Calu3 (cell line): Measurements from ENCODE around the gene NELFB. TPM values are rescaled to one million over a fixed set of nuclear protein-coding genes. Genes with fewer than 3 reads are reported as not detected.

Source experiments
- Bru-seq: library from RNA; stranded (reverse); fragments of 400-500 nt; gene quantifications from one replicate; lab custom pipeline; 2021; lab: Mats Ljungman, UMichigan
- BruChase-seq, 2 experiments: library from RNA; stranded (reverse); fragments of 400-500 nt; gene quantifications; one replicate each; lab custom pipeline; 2021; lab: Mats Ljungman, UMichigan
- BruUV-seq: library from RNA; stranded (reverse); fragments of 400-500 nt; replicated peaks from 2 replicates; lab custom pipeline; 2021; lab: Mats Ljungman, UMichigan
- CTCF ChIA-PET: fragments of 300-600 bp; sonication (Branson Sonifier 250); formaldehyde crosslinking; loops from one replicate; lab custom pipeline; 2022; ENCODE audit warnings: antibody characterized with exemption; lab: Charles Lee
- DNase-seq: peaks from one replicate; pipeline ENCODE4 v3.0.0; 2022
- H3K27ac Mint-ChIP-seq: one replicate; pipeline ENCODE4 v1.8.0; 2022; ENCODE audit warnings: mixed read lengths; ENCODE audit not compliant: unreplicated experiment
- H3K27me3 Mint-ChIP-seq: one replicate; pipeline ENCODE4 v1.8.0; 2022; ENCODE audit warnings: mixed read lengths; ENCODE audit not compliant: unreplicated experiment
- H3K36me3 Mint-ChIP-seq: one replicate; pipeline ENCODE4 v1.8.0; 2022; ENCODE audit warnings: mild to moderate bottlenecking, moderate library complexity, mixed read lengths; ENCODE audit not compliant: insufficient read depth, unreplicated experiment
- H3K4me1 Mint-ChIP-seq: one replicate; pipeline ENCODE4 v1.8.0; 2022; ENCODE audit warnings: mild to moderate bottlenecking, low read depth, mixed read lengths; ENCODE audit not compliant: unreplicated experiment
- H3K4me3 Mint-ChIP-seq: one replicate; pipeline ENCODE4 v1.8.0; 2022; ENCODE audit warnings: mild to moderate bottlenecking, low read depth, moderate library complexity, mixed read lengths; ENCODE audit not compliant: unreplicated experiment
- H3K9me3 Mint-ChIP-seq: one replicate; pipeline ENCODE4 v1.8.0; 2022; ENCODE audit warnings: low read depth, mixed read lengths; ENCODE audit not compliant: unreplicated experiment
- CTCF ChIP-seq: fragments of 200-600 bp; IDR thresholded peaks from one replicate; pipeline ENCODE4 v1.8.0; 2022; ENCODE audit warnings: antibody characterized with exemption; ENCODE audit not compliant: unreplicated experiment
- intact Hi-C: fragments of 100-400 bp; cut with micrococcal nuclease; formaldehyde crosslinking; loops from one replicate; pipeline ENCODE4 v1.10.0; 2022; ENCODE audit not compliant: unreplicated experiment
- long read RNA-seq: library from polyadenylated mRNA; stranded (forward); transcript quantifications from one replicate; pipeline ENCODE4 v2.0.0, GENCODE V29; 2022
- total RNA-seq: library from RNA; stranded (reverse); gene quantifications from 2 replicates; pipeline ENCODE4 v1.2.3, GENCODE V29; 2022

NELFB gene
- 41.8 and 43.5 TPM in 2 replicates for total RNA-seq
- Bru-seq, nascent RNA: percentile 57 among the genes with signal in this experiment
- percentile 77 among the genes with signal in this experiment for BruChase-seq, experiment 1, labeled RNA remaining after a 6-hour chase
- percentile 76 among the genes with signal in this experiment for BruChase-seq, experiment 2, labeled RNA remaining after a 2-hour chase
- long read RNA-seq, transcript NELFB-201 (13 exons, 2,698 nt): major isoform, 8 of 17 reads
- long read RNA-seq, partial matches to known transcripts: 1 of 17 reads
- long read RNA-seq, other reads (novel, unspliced or antisense): 8 of 17 reads

GRCh38 chr9:137254624-137255447 is at the start of gene NELFB:
Gene NELFB, plus strand, starts transcription at chr9:137255327.
- intact Hi-C loops: no loop called here
- TF ChIP-seq CTCF: no peak

GRCh38 chr9:137206602-137207001 is 48.5 kb upstream of the NELFB start:
- Mint-ChIP-seq H3K4me3 (peak overlapping the region; percentile 92), H3K9me3 (no peaks in the 10 kb centered on the region), H3K27ac (peak overlapping the region; percentile 84), H3K4me1 (peaks cover 17% of the 10 kb centered on the region), H3K27me3 (no peaks in the 10 kb centered on the region), H3K36me3 (peaks cover 45% of the 10 kb centered on the region)
- no peak for DNase-seq
- CTCF ChIA-PET: no interaction called here
- intact Hi-C loops: no loop called here
- TF ChIP-seq CTCF: no peak
- no TSS peak for BruUV-seq

More at GRCh38 chr9:137254624-137255447, at the start of gene NELFB:
- no peaks in the 10 kb centered on the region for H3K27me3 Mint-ChIP-seq
- H3K27ac Mint-ChIP-seq: peak within 1 kb of the TSS; percentile 66
- H3K36me3 Mint-ChIP-seq: peaks cover 43% of the 10 kb centered on the region
- no peaks in the 10 kb centered on the region for H3K9me3 Mint-ChIP-seq
- H3K4me1 Mint-ChIP-seq: no peaks in the 10 kb centered on the region
- CTCF ChIA-PET: interaction anchor here (0.7 to 1.2 kb wide), 4 partner anchors 13 to 32 kb away, joined by 3 to 4 read pairs (median 3); no protein-coding TSS in a partner anchor
- no TSS peak for BruUV-seq
- DNase-seq: peak; percentile 95
- peak within 1 kb of the TSS; percentile 80 for H3K4me3 Mint-ChIP-seq

DNA sequence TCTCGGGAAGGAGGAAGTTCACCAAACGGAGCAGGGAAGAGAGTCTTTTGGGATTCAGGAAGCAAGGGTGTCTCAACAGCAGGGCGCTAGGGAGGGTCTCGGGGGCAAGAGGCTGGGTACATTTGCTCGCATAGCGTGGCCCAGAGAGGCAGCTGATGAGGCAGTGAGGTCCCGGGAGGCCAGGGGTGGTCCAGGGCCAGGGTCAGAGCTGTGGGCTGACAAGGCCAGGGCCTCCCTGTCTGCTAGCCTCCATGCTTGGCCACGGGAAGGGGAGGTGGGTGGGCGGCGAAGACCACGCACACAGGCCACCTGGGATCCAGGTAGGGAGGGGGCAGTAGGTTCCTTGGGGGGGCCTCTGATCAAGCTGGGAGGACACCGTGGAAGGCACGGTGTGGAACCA is 43.6 kb upstream of the NELFB start:
- CTCF ChIA-PET: no interaction called here
- BruUV-seq: no TSS peak
- Mint-ChIP-seq H3K27ac (no peak overlapping the region), H3K9me3 (no peaks in the 10 kb centered on the region), H3K4me1 (peaks cover 12% of the 10 kb centered on the region), H3K27me3 (no peaks in the 10 kb centered on the region), H3K36me3 (peaks cover 30% of the 10 kb centered on the region), H3K4me3 (no peak overlapping the region)
- no peak for DNase-seq
- intact Hi-C loops: no loop called here
- TF ChIP-seq CTCF: no peak

DNA sequence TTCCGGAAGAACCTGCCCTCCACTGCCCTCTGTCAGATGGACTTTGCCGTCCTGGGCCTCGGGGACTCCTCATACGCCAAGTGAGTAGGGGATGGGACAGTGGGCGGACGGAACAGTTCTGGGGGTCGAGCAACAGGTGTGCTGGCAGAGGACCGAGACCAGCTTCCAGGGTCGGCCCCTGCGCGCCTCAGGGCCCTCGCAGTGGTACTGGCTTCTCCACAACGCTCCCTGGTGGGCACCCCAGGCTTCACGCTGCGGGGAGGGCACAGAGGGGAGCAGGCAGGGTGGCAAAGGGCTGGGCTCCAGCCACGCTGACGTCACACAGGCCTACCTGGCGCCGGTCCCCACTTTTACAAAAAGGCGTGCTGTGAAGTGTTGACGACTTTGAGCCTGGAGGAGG is 42.6 kb upstream of the NELFB start:
- Mint-ChIP-seq H3K27ac (no peak overlapping the region), H3K4me1 (peaks cover 2% of the 10 kb centered on the region), H3K36me3 (peaks cover 29% of the 10 kb centered on the region), H3K27me3 (no peaks in the 10 kb centered on the region), H3K9me3 (no peaks in the 10 kb centered on the region), H3K4me3 (no peak overlapping the region)
- BruUV-seq: no TSS peak
- TF ChIP-seq CTCF: no peak
- CTCF ChIA-PET: no interaction called here
- no peak for DNase-seq
- intact Hi-C loops: no loop called here
